ENCODE data around the gene ATP8A1. TPM values are rescaled to one million over a fixed set of nuclear protein-coding genes. Genes with fewer than 3 reads are reported as not detected.
"Not testable (repeated sequence)": the region's sequence is repeated elsewhere in the genome, so short reads cannot be mapped to it uniquely, and the experiment has no call there.

Gene ATP8A1
- 10 to 100 TPM; 17.0 to 29.2 TPM for total RNA-seq

GRCh38 chr4:42656944-42657792 lies at the start of gene ATP8A1:
Gene ATP8A1, minus strand, starts transcription at chr4:42657105. Its CDS starts 232 bp downstream, at chr4:42656873.
- peaks cover 5% of the 10 kb centered on the region for H3K9me3 Mint-ChIP-seq
- peak; percentile 86 for ATAC-seq (replicated peaks)
- H3K4me3 Mint-ChIP-seq: peak within 1 kb of the TSS; percentile 91
- H3K27me3 Mint-ChIP-seq: no peaks in the 10 kb centered on the region
- peaks cover 25% of the 10 kb centered on the region for H3K4me1 Mint-ChIP-seq
- H3K36me3 Mint-ChIP-seq (ENCODE audit: low read depth): peaks cover 20% of the 10 kb centered on the region
- H3K27ac Mint-ChIP-seq: peak within 1 kb of the TSS; percentile 98

GRCh38 chr4:42706086-42706485 lies 49.2 kb upstream of the ATP8A1 start:
- H3K9me3 Mint-ChIP-seq: no peaks in the 10 kb centered on the region
- H3K36me3 Mint-ChIP-seq (ENCODE audit: low read depth): no peaks in the 10 kb centered on the region
- H3K27ac Mint-ChIP-seq: no peak overlapping the region
- H3K4me3 Mint-ChIP-seq: no peak overlapping the region
- ATAC-seq (replicated peaks): no peak
- H3K27me3 Mint-ChIP-seq: peaks cover 9% of the 10 kb centered on the region
- no peaks in the 10 kb centered on the region for H3K4me1 Mint-ChIP-seq

GRCh38 chr4:42703813-42704212 lies 46.9 kb upstream of the ATP8A1 start:
- no peak for ATAC-seq (replicated peaks)
- Mint-ChIP-seq H3K27me3 (peaks cover 5% of the 10 kb centered on the region), H3K9me3 (peaks cover 4% of the 10 kb centered on the region), H3K27ac (no peak overlapping the region), H3K36me3 (ENCODE audit: low read depth) (no peaks in the 10 kb centered on the region), H3K4me1 (no peaks in the 10 kb centered on the region), H3K4me3 (no peak overlapping the region)

DNA sequence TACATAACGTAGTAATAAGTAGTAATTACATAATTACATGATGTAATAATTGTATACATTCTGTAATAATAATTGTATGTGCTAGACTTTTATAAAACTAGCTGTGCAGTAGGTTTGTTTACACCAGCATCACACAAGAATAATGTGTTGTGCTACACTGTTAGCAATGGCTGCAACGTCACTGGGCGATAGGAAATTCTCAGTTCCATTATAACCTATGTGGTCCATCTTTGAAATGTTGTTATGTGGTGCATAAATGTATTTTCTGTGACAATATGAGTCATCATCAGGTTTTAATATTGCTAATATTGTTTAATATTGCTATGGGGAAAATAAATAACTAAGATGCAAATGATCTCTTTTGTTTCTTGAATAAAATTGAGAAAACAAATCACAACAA lies 46.0 kb upstream of the ATP8A1 start:
- Mint-ChIP-seq H3K9me3 (peaks cover 4% of the 10 kb centered on the region), H3K27me3 (no peaks in the 10 kb centered on the region), H3K36me3 (ENCODE audit: low read depth) (no peaks in the 10 kb centered on the region), H3K4me3 (no peak overlapping the region), H3K27ac (no peak overlapping the region), H3K4me1 (no peaks in the 10 kb centered on the region)
- ATAC-seq (replicated peaks): no peak

DNA sequence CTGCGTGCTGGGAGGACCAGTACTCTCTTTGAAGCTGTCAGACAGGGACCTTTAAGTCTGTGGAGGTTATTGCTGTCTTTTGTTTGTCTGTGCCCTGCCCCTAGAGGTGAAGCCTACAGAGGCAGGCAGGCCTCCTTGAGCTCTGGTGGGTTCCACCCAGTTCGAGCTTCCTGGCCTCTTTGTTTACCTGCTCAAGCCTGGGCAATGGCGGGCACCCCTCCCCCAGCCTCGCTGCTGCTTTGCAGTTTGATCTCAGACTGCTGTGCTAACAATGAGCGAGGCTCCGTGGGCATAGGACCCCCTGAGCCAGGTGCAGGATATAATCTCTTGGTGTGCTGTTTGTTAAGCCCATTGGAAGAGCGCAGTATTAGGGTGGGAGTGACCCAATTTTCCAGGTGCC lies 44.9 kb upstream of the ATP8A1 start:
- not testable (repeated sequence) for H3K9me3 Mint-ChIP-seq; H3K27ac Mint-ChIP-seq; H3K36me3 Mint-ChIP-seq (ENCODE audit: low read depth); ATAC-seq (replicated peaks); H3K27me3 Mint-ChIP-seq; H3K4me1 Mint-ChIP-seq
- peak overlapping the region; percentile 21 for H3K4me3 Mint-ChIP-seq

DNA sequence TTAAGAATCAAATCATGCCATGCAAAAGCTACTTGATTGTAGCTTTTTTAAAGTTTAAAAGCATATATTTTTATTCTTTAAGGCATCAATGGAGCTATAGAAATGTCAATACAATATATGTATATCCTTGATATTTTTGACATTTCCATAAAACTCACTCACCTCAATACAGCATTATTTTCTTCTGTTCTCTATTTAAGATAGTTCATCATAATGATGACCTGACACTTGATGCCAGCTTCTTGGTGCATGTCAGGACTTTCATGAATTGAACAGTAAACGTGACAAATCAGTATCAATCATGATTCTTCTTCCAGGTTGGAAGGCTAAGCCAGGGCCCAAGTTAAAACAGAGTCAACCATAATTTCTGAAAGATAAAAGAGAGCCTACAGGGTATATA lies 33.6 kb upstream of the ATP8A1 start:
- H3K9me3 Mint-ChIP-seq: no peaks in the 10 kb centered on the region
- H3K4me1 Mint-ChIP-seq: no peaks in the 10 kb centered on the region
- H3K27me3 Mint-ChIP-seq: no peaks in the 10 kb centered on the region
- H3K36me3 Mint-ChIP-seq (ENCODE audit: low read depth): no peaks in the 10 kb centered on the region
- H3K4me3 Mint-ChIP-seq: no peak overlapping the region
- ATAC-seq (replicated peaks): no peak
- H3K27ac Mint-ChIP-seq: no peak overlapping the region

- no peak for ATAC-seq (replicated peaks)
These were observed 26.5 kb upstream of the ATP8A1 start for GRCh38 chr4:42683393-42683792.

DNA sequence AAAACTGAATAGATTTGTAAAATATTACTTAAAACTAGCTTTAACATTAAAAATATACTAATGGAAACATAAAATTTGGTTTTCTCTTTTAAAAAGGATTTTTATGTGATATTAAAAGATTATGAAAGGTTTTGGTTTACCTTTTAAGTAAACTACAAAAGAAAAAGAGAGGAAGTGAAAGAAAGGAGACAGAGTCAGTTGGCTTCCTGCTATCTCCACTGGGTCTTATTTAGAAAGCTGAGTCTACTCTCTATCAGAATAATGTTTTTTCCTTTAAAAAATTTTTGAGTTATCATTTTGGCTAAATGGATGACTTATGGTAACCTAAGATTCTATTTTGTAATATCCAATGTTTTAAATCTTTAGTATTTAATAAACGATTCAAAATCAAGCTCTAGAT lies 21.6 kb upstream of the ATP8A1 start:
- H3K9me3 Mint-ChIP-seq: peaks cover 3% of the 10 kb centered on the region
- H3K4me3 Mint-ChIP-seq: no peak overlapping the region
- H3K36me3 Mint-ChIP-seq (ENCODE audit: low read depth): no peaks in the 10 kb centered on the region
- H3K27me3 Mint-ChIP-seq: no peaks in the 10 kb centered on the region
- H3K4me1 Mint-ChIP-seq: no peaks in the 10 kb centered on the region
- no peak overlapping the region for H3K27ac Mint-ChIP-seq
- ATAC-seq (replicated peaks): no peak

More at GRCh38 chr4:42683393-42683792, 26.5 kb upstream of the ATP8A1 start:
- Mint-ChIP-seq H3K9me3 (peaks cover 3% of the 10 kb centered on the region), H3K27me3 (no peaks in the 10 kb centered on the region), H3K27ac (no peak overlapping the region), H3K4me1 (no peaks in the 10 kb centered on the region), H3K4me3 (no peak overlapping the region), H3K36me3 (ENCODE audit: low read depth) (no peaks in the 10 kb centered on the region)

- ATAC-seq (replicated peaks): no peak
- H3K27me3 Mint-ChIP-seq: no peaks in the 10 kb centered on the region
- H3K27ac Mint-ChIP-seq: peak overlapping the region; percentile 74
- peaks cover 6% of the 10 kb centered on the region for H3K9me3 Mint-ChIP-seq
- peaks cover 7% of the 10 kb centered on the region for H3K4me1 Mint-ChIP-seq
- H3K4me3 Mint-ChIP-seq: peak overlapping the region; percentile 61
- peaks cover 3% of the 10 kb centered on the region for H3K36me3 Mint-ChIP-seq (ENCODE audit: low read depth)
These were observed 19.4 kb upstream of the ATP8A1 start for GRCh38 chr4:42676066-42676951.

DNA sequence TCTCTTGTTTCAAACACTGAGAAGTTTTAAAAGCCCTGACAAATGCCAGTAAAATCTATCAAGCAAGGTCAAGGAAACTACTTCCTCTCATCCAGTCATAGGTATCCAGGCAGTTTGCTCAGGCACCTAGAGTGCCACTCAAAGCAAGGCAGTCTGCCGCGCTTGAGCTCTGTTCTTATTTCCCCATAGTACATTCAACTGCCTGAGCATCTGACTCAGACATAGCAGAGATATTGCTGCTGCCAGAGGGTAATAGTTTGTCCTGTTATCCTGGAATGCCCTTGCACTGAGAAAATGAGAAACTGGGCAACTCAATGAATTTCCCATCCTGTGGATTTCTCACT lies 16.1 kb upstream of the ATP8A1 start:
- H3K4me1 Mint-ChIP-seq: peaks cover 15% of the 10 kb centered on the region
- ATAC-seq (replicated peaks): peak; percentile 46
- peak overlapping the region; percentile 67 for H3K4me3 Mint-ChIP-seq
- H3K9me3 Mint-ChIP-seq: peaks cover 4% of the 10 kb centered on the region
- no peaks in the 10 kb centered on the region for H3K27me3 Mint-ChIP-seq
- peaks cover 4% of the 10 kb centered on the region for H3K36me3 Mint-ChIP-seq (ENCODE audit: low read depth)
- peak overlapping the region; percentile 83 for H3K27ac Mint-ChIP-seq

GRCh38 chr4:42672359-42673081 lies 15.6 kb upstream of the ATP8A1 start:
- Mint-ChIP-seq H3K9me3 (peaks cover 4% of the 10 kb centered on the region), H3K36me3 (ENCODE audit: low read depth) (peaks cover 4% of the 10 kb centered on the region), H3K4me1 (peaks cover 15% of the 10 kb centered on the region), H3K27ac (peak overlapping the region; percentile 83), H3K4me3 (peak overlapping the region; percentile 67), H3K27me3 (no peaks in the 10 kb centered on the region)
- peak; percentile 45 for ATAC-seq (replicated peaks)

- peaks cover 15% of the 10 kb centered on the region for H3K4me1 Mint-ChIP-seq
- no peaks in the 10 kb centered on the region for H3K27me3 Mint-ChIP-seq
- H3K9me3 Mint-ChIP-seq: peaks cover 4% of the 10 kb centered on the region
- H3K36me3 Mint-ChIP-seq (ENCODE audit: low read depth): peaks cover 4% of the 10 kb centered on the region
- peak overlapping the region; percentile 67 for H3K4me3 Mint-ChIP-seq
- ATAC-seq (replicated peaks): peak; percentile 90
- H3K27ac Mint-ChIP-seq: peak overlapping the region; percentile 83
These were observed 14.7 kb upstream of the ATP8A1 start for GRCh38 chr4:42671431-42672194.

GRCh38 chr4:42658261-42658660 lies 1.4 kb upstream of the ATP8A1 start:
- peaks cover 21% of the 10 kb centered on the region for H3K4me1 Mint-ChIP-seq
- peak overlapping the region; percentile 98 for H3K27ac Mint-ChIP-seq
- ATAC-seq (replicated peaks): no peak
- H3K4me3 Mint-ChIP-seq: peak overlapping the region; percentile 91
- peaks cover under 1% of the 10 kb centered on the region for H3K9me3 Mint-ChIP-seq
- no peaks in the 10 kb centered on the region for H3K27me3 Mint-ChIP-seq
- peaks cover 9% of the 10 kb centered on the region for H3K36me3 Mint-ChIP-seq (ENCODE audit: low read depth)

- no peak for ATAC-seq (replicated peaks)
- no peaks in the 10 kb centered on the region for H3K27me3 Mint-ChIP-seq
- H3K36me3 Mint-ChIP-seq (ENCODE audit: low read depth): peaks cover 24% of the 10 kb centered on the region
- peaks cover 25% of the 10 kb centered on the region for H3K4me1 Mint-ChIP-seq
- H3K4me3 Mint-ChIP-seq: peak overlapping the region; percentile 91
- H3K27ac Mint-ChIP-seq: peak overlapping the region; percentile 83
- H3K9me3 Mint-ChIP-seq: peaks cover 5% of the 10 kb centered on the region
These were observed 294 bp downstream of the ATP8A1 start for GRCh38 chr4:42656679-42656943.
